ENCODE measurements around the gene FICD.

DNA sequence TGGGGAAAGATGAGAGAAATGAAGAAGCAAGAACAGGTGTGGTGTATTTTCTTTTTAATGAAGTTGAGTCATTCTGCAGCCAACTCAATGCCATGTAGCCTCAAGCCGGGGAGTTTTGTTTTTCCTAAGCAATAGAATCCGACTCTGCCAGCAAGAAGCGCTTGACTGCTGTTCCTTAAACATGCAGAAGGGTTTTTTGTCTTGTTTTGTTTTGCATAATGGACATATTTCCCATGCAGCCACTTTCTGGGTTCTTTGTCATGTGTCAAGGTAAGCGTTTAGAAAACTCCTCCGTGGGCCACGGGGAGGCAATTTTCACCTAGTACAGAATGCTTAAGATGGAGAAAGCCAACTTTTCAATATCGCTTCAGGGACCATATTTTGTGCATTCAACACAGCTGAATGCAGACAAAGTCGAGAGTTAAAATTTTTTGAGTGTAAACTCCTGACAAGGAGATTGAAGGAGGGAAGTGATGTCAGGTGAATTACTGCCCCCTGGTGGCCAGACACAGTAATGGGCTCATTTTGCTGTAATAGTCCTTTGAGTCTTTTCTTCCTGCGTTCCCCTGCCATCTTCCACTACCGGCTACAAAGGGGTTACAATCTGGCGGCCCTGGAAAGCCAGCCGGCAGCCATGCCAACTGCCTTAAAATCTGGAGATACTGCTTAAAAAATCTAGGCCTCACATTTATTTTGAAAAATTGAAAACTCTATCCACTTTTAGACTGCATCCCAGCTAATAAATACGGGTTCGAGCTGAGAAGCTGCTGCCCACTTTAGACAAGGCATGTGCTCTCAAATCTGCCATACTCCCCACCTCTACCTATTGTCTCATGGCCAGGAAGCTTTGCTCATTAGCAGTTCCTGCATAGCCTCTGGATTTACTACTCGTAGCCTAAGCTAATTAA, 3.2 kb upstream of the FICD start:
- TF ChIP-seq FOXK2 (IDR thresholded peaks at IDR 0.05) (no peak), NFRKB (IDR thresholded peaks at IDR 0.05) (no peak), CTBP1 (IDR thresholded peaks at IDR 0.05; ENCODE audit: borderline replicate concordance) (no peak), FOXM1 (IDR thresholded peaks at IDR 0.05; ENCODE audit: borderline replicate concordance) (no peak), ZNF384 (IDR thresholded peaks at IDR 0.05) (no peak), SUZ12 (IDR thresholded peaks at IDR 0.05) (no peak), SP1 (IDR thresholded peaks at IDR 0.05) (no peak), L3MBTL2 (conservative IDR thresholded peaks at IDR 0.05) (no peak), TARDBP (IDR thresholded peaks at IDR 0.05) (no peak), LEF1 (IDR thresholded peaks at IDR 0.05; ENCODE audit: borderline replicate concordance) (no peak), BHLHE40 (IDR thresholded peaks at IDR 0.05; ENCODE audit: borderline replicate concordance) (no peak), FOXA1 (IDR thresholded peaks at IDR 0.05) (no peak), ELF4 (IDR thresholded peaks at IDR 0.05) (no peak)
- TF ChIP-seq, protein P1, sequence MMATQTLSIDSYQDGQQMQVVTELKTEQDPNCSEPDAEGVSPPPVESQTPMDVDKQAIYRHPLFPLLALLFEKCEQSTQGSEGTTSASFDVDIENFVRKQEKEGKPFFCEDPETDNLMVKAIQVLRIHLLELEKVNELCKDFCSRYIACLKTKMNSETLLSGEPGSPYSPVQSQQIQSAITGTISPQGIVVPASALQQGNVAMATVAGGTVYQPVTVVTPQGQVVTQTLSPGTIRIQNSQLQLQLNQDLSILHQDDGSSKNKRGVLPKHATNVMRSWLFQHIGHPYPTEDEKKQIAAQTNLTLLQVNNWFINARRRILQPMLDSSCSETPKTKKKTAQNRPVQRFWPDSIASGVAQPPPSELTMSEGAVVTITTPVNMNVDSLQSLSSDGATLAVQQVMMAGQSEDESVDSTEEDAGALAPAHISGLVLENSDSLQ (IDR thresholded peaks at IDR 0.05), result peak; percentile 14; the same call in 1 of the 2 replicates
